ENCODE results near the gene ZCWPW2. TPM values are rescaled to one million over a fixed set of nuclear protein-coding genes. Genes with fewer than 3 reads are reported as not detected.

The ZCWPW2 gene
- total and polyA plus RNA-seq, 9 of the 15 experiments (the other 6 are each of a cell fraction or from before 2014, with no cell fraction given), result 0.10 to 0.77 (median 0.44) TPM

GRCh38 chr3:28564211-28564610, 215.7 kb downstream of the ZCWPW2 start:
- Histone ChIP-seq H3K79me2 (ENCODE audit: control insufficient read depth, insufficient read depth, low read length) (no peaks in the 10 kb centered on the region), H2AFZ (ENCODE audit: low read depth, low read length) (no peak overlapping the region), H3K9ac (ENCODE audit: insufficient read depth in 1 of 2, low read depth in 2 of 2, low read length in 2 of 2) (no peak overlapping the region), H3K9me3 (replicated peaks; ENCODE audit: control insufficient read depth, insufficient read depth, low read depth, low read length) (peaks cover 3% of the 10 kb centered on the region; the same call in 1 of the 2 replicates), H3K9me1 (ENCODE audit: control insufficient read depth, insufficient read depth, low read length) (no peaks in the 10 kb centered on the region), H4K20me1 (replicated peaks; ENCODE audit: control insufficient read depth, insufficient read depth, low read length) (no peaks in the 10 kb centered on the region), H3K27ac (ENCODE audit: extremely low read depth, low read depth, low read length) (no peak overlapping the region), H3K4me2 (ENCODE audit: insufficient read depth, low read length) (no peak overlapping the region), H3K4me3 (no peak overlapping the region), H3K27me3 (ENCODE audit: control insufficient read depth in 2 of 2, insufficient read depth in 2 of 2, low read length in 2 of 2) (no peaks in the 10 kb centered on the region), H3K36me3 (ENCODE audit: control insufficient read depth, insufficient read depth, low read length) (no peaks in the 10 kb centered on the region), H3K4me1 (replicated peaks in 1 of 2; ENCODE audit: control insufficient read depth in 2 of 2, insufficient read depth in 2 of 2, low read length in 2 of 2) (no peaks in the 10 kb centered on the region)
- ATAC-seq (no peak), DNase-seq (ENCODE audit: extremely low read depth in 1 of 4, low spot score in 3 of 4) (no peak), FAIRE-seq (no peak)
- ChIA-PET POLR2A (no interaction called here), CTCF (ENCODE audit: low intra/inter-chr PET ratio) (no interaction called here)
- intact Hi-C loops (cut with micrococcal nuclease), result no loop called here
- in situ Hi-C loops (cut with MboI), result no loop called here
- no TSS peak for BruUV-seq (replicated peaks)
- 0% methylated on average over 1 of the region's 1 CpG for WGBS (ENCODE audit: insufficient coverage, low coverage, missing lambda C conversion rate)
- TF ChIP-seq ZBTB33 (CRISPR knock-in tag; IDR thresholded peaks at IDR 0.05), result no peak
- TF ChIP-seq U2AF1 (optimal IDR thresholded peaks at IDR 0.05; ENCODE audit: low read depth, low read length), result no peak
- TF ChIP-seq SNAPC5 (CRISPR knock-in tag; IDR thresholded peaks at IDR 0.05), result no peak
- no peak for TF ChIP-seq MYNN (IDR thresholded peaks at IDR 0.05)
- TF ChIP-seq MYNN (CRISPR knock-in tag; IDR thresholded peaks at IDR 0.05), result no peak
- no peak for TF ChIP-seq HOXB6 (CRISPR knock-in tag; IDR thresholded peaks at IDR 0.05; ENCODE audit: borderline replicate concordance)
- no peak for TF ChIP-seq SMAD3 (CRISPR knock-in tag; conservative IDR thresholded peaks at IDR 0.05)
- TF ChIP-seq THRB (CRISPR knock-in tag; conservative IDR thresholded peaks at IDR 0.05), result no peak
- no peak for TF ChIP-seq ZBTB5 (IDR thresholded peaks at IDR 0.05)
- TF ChIP-seq TCFL5 (CRISPR knock-in tag; conservative IDR thresholded peaks at IDR 0.05), result no peak
- no peak for TF ChIP-seq POLR2A (conservative IDR thresholded peaks at IDR 0.05)
- no peak for TF ChIP-seq ZNF232 (CRISPR knock-in tag; IDR thresholded peaks at IDR 0.05)
- TF ChIP-seq FOXA1 (IDR thresholded peaks at IDR 0.05; ENCODE audit: borderline replicate concordance), result no peak
- TF ChIP-seq ZNF780A (CRISPR knock-in tag; IDR thresholded peaks at IDR 0.05), result no peak
- no peak for TF ChIP-seq TCF7L2 (IDR thresholded peaks at IDR 0.05; ENCODE audit: low read depth, low read length)
- TF ChIP-seq ZNF239 (CRISPR knock-in tag; IDR thresholded peaks at IDR 0.05), result no peak
- no peak for TF ChIP-seq RBM22 (IDR thresholded peaks at IDR 0.05; ENCODE audit: low read depth, low read length, poor library complexity, severe bottlenecking)
- no peak for TF ChIP-seq DACH1 (IDR thresholded peaks at IDR 0.05; ENCODE audit: partially characterized antibody)
- no peak for TF ChIP-seq ZNF41 (CRISPR knock-in tag; conservative IDR thresholded peaks at IDR 0.05)
